ENCODE data around the gene MAEA. TPM values are rescaled to one million over a fixed set of nuclear protein-coding genes. Genes with fewer than 3 reads are reported as not detected.

The MAEA gene
- total and polyA plus RNA-seq, 2 of the 8 experiments (the other 6 are each of a cell fraction or from before 2014, with no cell fraction given), result 75.8 to 133 TPM

DNA sequence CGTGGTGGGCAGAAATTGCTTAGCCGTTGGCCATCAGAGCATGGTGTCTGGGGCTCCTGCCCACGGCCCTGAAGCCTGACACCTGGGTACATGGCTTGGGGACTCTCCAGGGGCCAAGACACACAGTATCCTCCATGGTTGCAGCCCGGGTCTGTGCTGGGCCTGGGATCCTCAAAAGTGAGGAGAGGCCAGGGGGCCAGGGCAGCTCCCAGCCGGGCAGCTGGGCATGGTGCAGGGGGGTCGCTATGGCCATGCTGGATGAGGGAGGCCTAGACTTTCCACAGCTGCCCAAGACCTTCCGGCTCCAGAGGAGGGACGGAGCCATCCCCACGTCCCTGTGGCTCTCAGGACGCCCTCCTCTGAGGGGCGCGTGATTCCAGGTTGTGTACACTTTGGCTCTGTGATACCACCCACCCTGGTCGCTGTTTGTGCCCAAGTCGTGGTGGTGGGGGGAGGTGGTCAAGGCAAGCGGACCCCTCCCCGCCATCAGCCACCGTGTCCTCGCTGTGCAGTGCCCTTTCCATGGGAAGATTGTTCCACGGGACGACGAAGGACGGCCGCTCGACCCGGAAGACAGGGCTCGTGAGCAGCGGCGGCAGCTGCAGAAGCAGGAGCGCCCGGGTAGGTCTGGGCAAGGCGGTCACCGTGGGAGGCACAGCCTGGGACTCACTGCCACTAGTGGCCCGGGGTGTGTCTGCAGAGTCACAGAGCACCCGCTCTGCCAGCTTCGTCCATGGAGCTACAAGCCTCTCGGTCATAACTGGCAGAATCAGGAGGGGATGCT, 90.9 kb downstream of the MAEA start:
- 94% methylated on average over 17 of the region's 36 CpGs; no CpG with 5 or more reads in 1 of the 2 experiments for WGBS, 2 experiments (ENCODE audit: extremely low coverage in 1 of 2, insufficient coverage in 1 of 2, insufficient read length in 1 of 2, insufficient replicate concordance in 2 of 2, low coverage in 1 of 2, low lambda C conversion rate in 2 of 2, missing lambda C conversion rate in 1 of 2)
- Histone ChIP-seq H3K4ac (replicated peaks; ENCODE audit: insufficient read length, low read depth, low read length) (no peak overlapping the region), H3K18ac (ENCODE audit: extremely low read depth, low read length) (no peak overlapping the region), H3K79me1 (ENCODE audit: low read depth, low read length) (no peaks in the 10 kb centered on the region), H2BK12ac (ENCODE audit: low read depth, low read length) (no peak overlapping the region), H3K4me3 (ENCODE audit: extremely low read depth in 1 of 4, insufficient read depth in 2 of 4, low read depth in 3 of 4, low read length in 4 of 4) (no peak overlapping the region), H2BK5ac (ENCODE audit: low read depth, low read length) (no peak overlapping the region), H3K36me3 (ENCODE audit: control insufficient read depth in 2 of 4, insufficient read depth in 4 of 4, low read length in 3 of 4) (no peaks in the 10 kb centered on the region; a peak in 1 of 8 replicates), H3K27ac (ENCODE audit: low read depth, low read length) (no peak overlapping the region), H2AK5ac (ENCODE audit: low read depth, low read length) (no peak overlapping the region), H2BK120ac (replicated peaks; ENCODE audit: low read depth, low read length) (no peak overlapping the region), H4K5ac (ENCODE audit: insufficient read length, low read depth, low read length) (no peak overlapping the region), H3K23ac (ENCODE audit: insufficient read length) (no peak overlapping the region), H3K4me2 (ENCODE audit: insufficient read depth in 1 of 2, low read depth in 2 of 2, low read length in 2 of 2) (no peak overlapping the region), H4K91ac (replicated peaks; ENCODE audit: insufficient read length, low read length) (no peak overlapping the region), H3K23me2 (ENCODE audit: low read depth, low read length) (no peaks in the 10 kb centered on the region), H3K9ac (replicated peaks in 1 of 4; ENCODE audit: extremely low read depth in 1 of 4, low read depth in 3 of 4, low read length in 3 of 4) (no peak overlapping the region), H4K8ac (ENCODE audit: extremely low read depth, insufficient read depth, low read length) (no peak overlapping the region; the same call in 1 of the 2 replicates), H2BK20ac (ENCODE audit: low read length) (no peak overlapping the region), H3K9me3 (ENCODE audit: insufficient read depth in 2 of 2, low read depth in 1 of 2, low read length in 1 of 2) (no peaks in the 10 kb centered on the region), H2AFZ (ENCODE audit: low read length) (no peak overlapping the region), H2BK15ac (ENCODE audit: low read length) (no peak overlapping the region), H3K56ac (replicated peaks; ENCODE audit: insufficient read length, low read depth, low read length) (no peak overlapping the region), H3K4me1 (replicated peaks in 1 of 4; ENCODE audit: control insufficient read depth in 3 of 4, insufficient read depth in 4 of 4, low read length in 3 of 4) (no peaks in the 10 kb centered on the region), H4K20me1 (replicated peaks in 1 of 2; ENCODE audit: control insufficient read depth in 1 of 2, insufficient read depth in 2 of 2, low read length in 2 of 2) (peaks cover 0 to 5% of the 10 kb centered on the region in 2 experiments), H3K14ac (ENCODE audit: insufficient read length) (no peak overlapping the region), H3K79me2 (ENCODE audit: control insufficient read depth in 1 of 2, insufficient read depth in 2 of 2, low read length in 2 of 2) (no peaks in the 10 kb centered on the region), H3K27me3 (replicated peaks in 1 of 4; ENCODE audit: control insufficient read depth in 3 of 4, extremely low read depth in 1 of 4, insufficient read depth in 3 of 4, low read length in 3 of 4) (no peaks in the 10 kb centered on the region)
- ChIA-PET POLR2A (ENCODE audit: partially characterized antibody) (no interaction called here), CTCF (ENCODE audit: partially characterized antibody) (interaction anchor here (0.8 to 1.3 kb wide), 2 partner anchors 10 to 249 kb away, joined by 3 read pairs; no protein-coding TSS in a partner anchor)
- FAIRE-seq (no peak), DNase-seq (ENCODE audit: low read depth in 1 of 2, low spot score in 2 of 2) (no peak)
- TF ChIP-seq TCF12 (IDR thresholded peaks at IDR 0.05; ENCODE audit: low read depth, low read length) (no peak), CTBP2 (IDR thresholded peaks at IDR 0.05; ENCODE audit: borderline replicate concordance, insufficient read depth, insufficient read length, low read length) (no peak)

Measured in H1 (cell line).